ENCODE results near the gene HBS1L. TPM values are rescaled to one million over a fixed set of nuclear protein-coding genes. Genes with fewer than 3 reads are reported as not detected.

HBS1L gene
- polyA plus RNA-seq, 3 donors: 16.0 to 48.9 (median 36.3) TPM

- H3K27me3 Mint-ChIP-seq (ENCODE audit: low read depth in 3 of 3): no peaks in the 10 kb centered on the region
- H3K4me2 ChIP-seq (replicated peaks; ENCODE audit: extremely low read depth, low read length, poor library complexity, severe bottlenecking): no peak overlapping the region
- peaks cover 66% of the 10 kb centered on the region for H4K20me1 ChIP-seq (ENCODE audit: insufficient read depth, low read length)
- intact Hi-C loops (cut with micrococcal nuclease): no loop called here
- H3K4me3 Mint-ChIP-seq: no peak overlapping the region
- H3K79me2 ChIP-seq (ENCODE audit: insufficient read depth, low read length): peaks cover 100% of the 10 kb centered on the region
- no peaks in the 10 kb centered on the region for H3K9me3 ChIP-seq (replicated peaks in 1 of 2; ENCODE audit: control insufficient read depth in 1 of 2, insufficient read depth in 1 of 2, low read length in 2 of 2)
- H3K27me3 ChIP-seq (ENCODE audit: control insufficient read depth in 2 of 2, insufficient read depth in 2 of 2, low read length in 2 of 2): no peaks in the 10 kb centered on the region
- no peak overlapping the region for H3K4me3 ChIP-seq (replicated peaks in 1 of 3; ENCODE audit: low read depth in 2 of 3, low read length in 3 of 3)
- H3K9ac ChIP-seq (ENCODE audit: insufficient read depth, low read length, poor library complexity, severe bottlenecking): no peak overlapping the region
- H3K9me3 Mint-ChIP-seq: no peaks in the 10 kb centered on the region
- H3K27ac ChIP-seq (ENCODE audit: low read depth in 1 of 2, low read length in 2 of 2): no peak overlapping the region
- TF ChIP-seq, protein P1, sequence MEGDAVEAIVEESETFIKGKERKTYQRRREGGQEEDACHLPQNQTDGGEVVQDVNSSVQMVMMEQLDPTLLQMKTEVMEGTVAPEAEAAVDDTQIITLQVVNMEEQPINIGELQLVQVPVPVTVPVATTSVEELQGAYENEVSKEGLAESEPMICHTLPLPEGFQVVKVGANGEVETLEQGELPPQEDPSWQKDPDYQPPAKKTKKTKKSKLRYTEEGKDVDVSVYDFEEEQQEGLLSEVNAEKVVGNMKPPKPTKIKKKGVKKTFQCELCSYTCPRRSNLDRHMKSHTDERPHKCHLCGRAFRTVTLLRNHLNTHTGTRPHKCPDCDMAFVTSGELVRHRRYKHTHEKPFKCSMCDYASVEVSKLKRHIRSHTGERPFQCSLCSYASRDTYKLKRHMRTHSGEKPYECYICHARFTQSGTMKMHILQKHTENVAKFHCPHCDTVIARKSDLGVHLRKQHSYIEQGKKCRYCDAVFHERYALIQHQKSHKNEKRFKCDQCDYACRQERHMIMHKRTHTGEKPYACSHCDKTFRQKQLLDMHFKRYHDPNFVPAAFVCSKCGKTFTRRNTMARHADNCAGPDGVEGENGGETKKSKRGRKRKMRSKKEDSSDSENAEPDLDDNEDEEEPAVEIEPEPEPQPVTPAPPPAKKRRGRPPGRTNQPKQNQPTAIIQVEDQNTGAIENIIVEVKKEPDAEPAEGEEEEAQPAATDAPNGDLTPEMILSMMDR (IDR thresholded peaks at IDR 0.05): no peak
- WGBS (ENCODE audit: insufficient coverage): no CpG with 5 or more reads among the region's 2 CpGs
- DNase-seq: no peak
- H3K27ac Mint-ChIP-seq: no peak overlapping the region
- peaks cover 10 to 19% of the 10 kb centered on the region in 2 donors for H3K4me1 ChIP-seq (ENCODE audit: control insufficient read depth in 1 of 2, insufficient read depth in 2 of 2, low read length in 2 of 2)
- peaks cover 34% of the 10 kb centered on the region for H3K4me1 Mint-ChIP-seq
- no peak overlapping the region for H2AFZ ChIP-seq (ENCODE audit: insufficient read depth, low read depth, low read length, poor library complexity, severe bottlenecking)
- peaks cover 29 to 31% of the 10 kb centered on the region in 2 donors for H3K36me3 Mint-ChIP-seq
- peaks cover 23 to 40% of the 10 kb centered on the region in 2 donors for H3K36me3 ChIP-seq (replicated peaks in 1 of 2; ENCODE audit: control insufficient read depth in 1 of 2, insufficient read depth in 2 of 2, low read length in 2 of 2)
Observed at GRCh38 chr6:135046912-135047311, 7.7 kb downstream of the HBS1L start.

GRCh38 chr6:135044639-135045038 is 10.0 kb downstream of the HBS1L start:
- Histone ChIP-seq H4K20me1 (ENCODE audit: insufficient read depth, low read length) (peaks cover 63% of the 10 kb centered on the region), H3K79me2 (ENCODE audit: insufficient read depth, low read length) (peaks cover 93% of the 10 kb centered on the region), H3K4me3 (replicated peaks in 1 of 3; ENCODE audit: low read depth in 2 of 3, low read length in 3 of 3) (peak overlapping the region in 1 of 3 experiments; percentile 2), H3K36me3 (replicated peaks in 1 of 2; ENCODE audit: control insufficient read depth in 1 of 2, insufficient read depth in 2 of 2, low read length in 2 of 2) (peaks cover 29 to 54% of the 10 kb centered on the region in 2 donors), H3K27me3 (ENCODE audit: control insufficient read depth in 2 of 2, insufficient read depth in 2 of 2, low read length in 2 of 2) (no peaks in the 10 kb centered on the region), H2AFZ (ENCODE audit: insufficient read depth, low read depth, low read length, poor library complexity, severe bottlenecking) (peak overlapping the region; percentile 6), H3K9me3 (replicated peaks in 1 of 2; ENCODE audit: control insufficient read depth in 1 of 2, insufficient read depth in 1 of 2, low read length in 2 of 2) (no peaks in the 10 kb centered on the region), H3K27ac (ENCODE audit: low read depth in 1 of 2, low read length in 2 of 2) (peak overlapping the region in 1 of 2 donors; percentile 65), H3K4me1 (ENCODE audit: control insufficient read depth in 1 of 2, insufficient read depth in 2 of 2, low read length in 2 of 2) (peaks cover 10 to 19% of the 10 kb centered on the region in 2 donors), H3K4me2 (replicated peaks; ENCODE audit: extremely low read depth, low read length, poor library complexity, severe bottlenecking) (peak overlapping the region; percentile 28), H3K9ac (ENCODE audit: insufficient read depth, low read length, poor library complexity, severe bottlenecking) (no peak overlapping the region)
- intact Hi-C loops (cut with micrococcal nuclease): no loop called here
- Mint-ChIP-seq H3K4me3 (peak overlapping the region in 1 of 2 donors; percentile 64), H3K27ac (peak overlapping the region; percentile 57 to 86 (median 75)), H3K27me3 (ENCODE audit: low read depth in 3 of 3) (no peaks in the 10 kb centered on the region), H3K36me3 (peaks cover 30 to 39% of the 10 kb centered on the region in 2 donors), H3K4me1 (peaks cover 28% of the 10 kb centered on the region), H3K9me3 (no peaks in the 10 kb centered on the region)
- peak in 2 of 3 donors; percentile 10 to 12 for DNase-seq
- TF ChIP-seq, protein P1 (IDR thresholded peaks at IDR 0.05): no peak
- WGBS (ENCODE audit: insufficient coverage): no CpG with 5 or more reads among the region's 3 CpGs
